GM18867 (cell line): ENCODE results near the gene ARHGEF26.
A peak's percentile ranks its signal among the peaks of the same experiment; 100 is the strongest.

Source experiments
- ATAC-seq: cut with Tn5 transposase; IDR thresholded peaks from one replicate; pipeline ENCODE4 v1.9.1; 2021; ENCODE audit warnings: mild to moderate bottlenecking, moderate library complexity; ENCODE audit not compliant: unreplicated experiment

ARHGEF26 gene

DNA sequence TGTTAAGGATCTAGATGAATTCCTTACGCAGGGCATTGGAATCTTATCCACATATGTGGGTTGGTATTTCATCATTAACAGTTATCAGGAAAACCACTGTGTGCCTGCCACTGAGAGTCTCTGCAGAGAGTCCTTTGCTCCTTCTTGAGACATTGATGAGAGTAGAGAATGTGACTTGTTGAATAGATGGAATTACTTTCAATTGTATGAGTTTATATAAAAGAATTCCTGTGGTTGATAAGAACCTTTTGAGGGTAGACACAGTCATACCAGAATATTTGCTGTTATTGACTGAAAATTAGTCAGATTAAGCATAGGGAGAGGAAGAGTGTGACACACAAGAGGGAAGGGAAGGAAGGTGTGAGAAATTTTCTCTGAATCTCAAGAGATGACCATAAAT, 30.8 kb downstream of the ARHGEF26 start:
- no peak for ATAC-seq

DNA sequence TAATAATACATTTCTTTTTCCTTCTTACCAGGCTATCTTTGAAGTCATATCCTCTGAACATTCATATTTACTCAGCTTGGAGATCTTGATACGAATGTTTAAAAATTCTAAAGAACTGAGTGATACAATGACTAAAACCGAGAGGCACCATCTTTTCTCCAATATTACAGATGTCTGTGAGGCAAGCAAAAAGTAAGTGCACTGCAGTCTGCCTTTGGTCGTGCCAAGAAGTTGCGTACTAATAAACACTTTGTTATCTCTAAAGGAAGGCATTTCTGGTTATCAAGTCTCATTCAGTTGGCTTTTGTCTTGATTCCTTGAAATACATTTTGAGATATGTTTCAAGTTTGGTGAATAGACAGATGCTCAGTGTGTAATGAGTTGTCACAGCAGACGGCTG, 31.6 kb downstream of the ARHGEF26 start:
- ATAC-seq, result no peak

DNA sequence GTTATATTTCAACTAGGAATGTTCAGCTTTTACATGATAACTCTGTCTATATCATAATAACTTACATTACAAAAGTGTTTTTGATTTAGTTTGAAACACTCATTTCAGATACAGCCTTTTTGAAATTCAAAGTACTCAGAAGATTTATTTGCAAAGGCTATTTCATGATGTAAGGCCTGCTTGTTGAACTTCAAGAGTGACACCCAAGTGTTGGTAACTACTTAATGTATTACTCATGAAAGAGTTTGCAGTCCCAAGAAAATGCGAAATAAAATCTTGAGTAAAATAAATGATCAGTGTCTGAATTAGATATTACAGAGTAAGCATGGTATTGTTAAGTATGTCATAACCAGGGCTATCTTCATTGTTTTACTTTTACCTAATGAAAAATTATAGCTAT, 35.3 kb downstream of the ARHGEF26 start:
- ATAC-seq, result no peak

DNA sequence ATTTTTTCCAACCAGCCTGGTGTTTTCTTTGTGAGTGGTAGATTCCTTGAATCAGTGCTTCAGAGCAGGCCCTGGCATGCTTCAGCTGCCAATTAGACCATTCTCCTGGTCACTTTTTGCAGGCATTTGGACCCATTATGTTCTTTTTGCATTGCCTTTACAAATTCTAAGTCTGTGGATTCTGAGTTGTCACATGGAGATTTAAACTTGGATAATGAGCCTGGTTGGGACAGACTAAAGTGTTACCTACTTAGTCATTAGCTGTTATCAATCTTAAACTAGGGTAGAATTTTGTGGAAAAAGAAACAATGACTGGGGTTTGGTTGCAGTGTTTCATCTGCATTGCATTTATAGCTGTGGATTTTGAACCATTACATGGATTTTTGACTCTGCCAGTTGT, 40.6 kb downstream of the ARHGEF26 start:
- no peak for ATAC-seq

DNA sequence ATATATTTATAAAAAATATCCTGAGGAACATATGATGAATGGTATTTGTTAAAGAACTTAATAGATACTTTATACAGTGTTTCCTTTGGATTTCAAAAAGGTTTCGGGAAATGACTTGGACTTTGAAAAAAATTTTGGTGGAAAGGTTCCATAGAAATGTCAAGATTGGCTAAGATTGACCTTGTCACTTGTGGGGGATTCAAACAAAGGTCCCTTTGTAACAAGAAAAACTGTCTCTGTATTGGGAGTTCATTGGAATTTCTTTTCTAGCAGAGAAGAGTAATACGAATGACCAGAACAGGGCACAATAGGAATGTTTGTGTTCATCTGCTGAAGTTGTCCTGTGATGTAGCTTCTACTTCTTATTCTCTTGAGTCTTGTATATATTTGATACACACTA, 43.2 kb downstream of the ARHGEF26 start:
- no peak for ATAC-seq

DNA sequence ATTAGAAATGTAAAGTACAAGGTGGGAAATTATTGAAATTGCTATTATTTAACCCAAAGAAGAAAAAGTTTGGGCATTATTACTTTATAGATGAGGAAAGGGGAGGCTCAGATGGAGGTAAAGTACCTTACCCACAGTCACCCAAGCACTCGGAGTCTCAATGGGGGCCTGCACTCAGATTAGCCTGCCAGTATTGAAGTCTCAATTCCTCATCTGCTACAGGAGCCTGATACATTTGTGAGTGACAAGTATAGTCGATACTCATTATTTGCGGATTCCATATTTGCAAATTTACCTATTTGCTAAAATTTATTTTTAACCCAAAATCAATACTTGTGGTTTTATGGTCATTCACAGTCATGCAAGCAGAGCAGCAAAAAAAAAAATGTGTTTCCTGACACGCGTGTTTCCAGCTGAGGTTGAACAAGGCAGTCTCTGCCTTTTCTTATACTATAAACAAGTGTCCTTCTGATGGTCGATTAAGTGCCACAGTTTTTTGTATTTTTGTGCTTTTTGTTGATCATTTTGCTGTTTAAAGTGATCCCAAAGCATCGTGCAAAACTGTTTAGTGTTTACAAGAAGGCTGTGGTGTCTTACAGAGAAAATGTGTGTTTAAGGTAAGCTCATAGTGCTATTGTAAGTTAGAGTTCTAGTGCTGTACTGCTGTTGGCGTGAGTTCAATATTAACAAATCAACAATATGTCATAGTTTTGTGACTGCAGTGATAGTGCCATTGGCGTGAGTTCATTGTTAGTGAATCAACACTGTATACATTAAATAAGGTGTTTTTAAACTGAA, 48.0 kb downstream of the ARHGEF26 start:
- peak; percentile 91 for ATAC-seq

DNA sequence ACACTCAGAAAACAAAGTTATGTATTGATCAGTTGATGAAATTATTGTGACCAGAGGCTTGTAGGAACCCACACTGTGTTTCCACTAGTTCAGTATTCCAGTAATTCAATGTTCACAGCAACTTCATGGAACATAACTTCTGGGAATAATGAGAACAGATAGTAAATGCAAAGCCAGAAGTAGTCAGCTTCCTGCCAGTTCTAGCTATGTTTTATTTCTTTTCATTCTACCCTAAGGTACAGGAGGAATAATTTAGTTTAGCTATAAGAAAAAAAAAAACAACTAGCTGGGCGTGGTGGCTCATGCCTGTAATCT, 48.6 kb downstream of the ARHGEF26 start:
- ATAC-seq, result no peak

DNA sequence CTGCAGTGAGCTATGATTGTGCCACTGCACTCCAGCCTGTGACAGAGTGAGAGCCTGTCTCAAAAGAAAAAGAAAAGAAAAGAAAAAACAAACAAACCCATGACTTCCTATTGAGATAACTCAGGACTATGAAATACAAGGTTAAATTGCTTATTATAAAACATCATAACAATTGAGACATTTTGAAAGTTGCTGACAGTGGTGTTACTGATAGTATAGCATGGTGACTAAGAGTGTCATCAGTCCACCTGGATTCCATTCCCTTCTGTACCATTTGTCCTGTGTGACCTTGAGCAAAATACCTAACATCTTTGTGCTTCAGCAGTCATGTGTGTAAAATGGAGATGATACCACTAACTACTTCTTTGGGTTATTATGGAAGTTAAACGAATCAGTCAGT, 49.1 kb downstream of the ARHGEF26 start:
- no peak for ATAC-seq

DNA sequence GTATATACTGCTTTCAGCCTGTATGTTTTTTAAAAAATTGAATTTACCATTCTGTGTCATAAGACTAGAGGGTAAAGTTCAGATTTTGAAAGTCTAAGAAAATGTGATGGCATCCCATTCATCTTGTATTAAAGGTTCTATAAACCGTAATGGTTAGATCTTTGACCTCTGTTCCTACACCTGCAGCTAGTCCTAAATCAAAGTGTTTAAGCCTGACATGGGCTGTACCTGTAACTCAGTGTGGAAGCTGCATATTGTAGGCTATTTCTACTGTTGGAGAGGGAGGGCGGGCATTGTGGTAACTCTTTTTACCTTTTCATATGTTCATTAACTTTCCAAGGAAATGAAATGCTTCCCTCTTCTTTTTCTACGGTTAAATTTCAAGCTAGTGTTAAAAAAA, 53.9 kb downstream of the ARHGEF26 start:
- ATAC-seq, result no peak

DNA sequence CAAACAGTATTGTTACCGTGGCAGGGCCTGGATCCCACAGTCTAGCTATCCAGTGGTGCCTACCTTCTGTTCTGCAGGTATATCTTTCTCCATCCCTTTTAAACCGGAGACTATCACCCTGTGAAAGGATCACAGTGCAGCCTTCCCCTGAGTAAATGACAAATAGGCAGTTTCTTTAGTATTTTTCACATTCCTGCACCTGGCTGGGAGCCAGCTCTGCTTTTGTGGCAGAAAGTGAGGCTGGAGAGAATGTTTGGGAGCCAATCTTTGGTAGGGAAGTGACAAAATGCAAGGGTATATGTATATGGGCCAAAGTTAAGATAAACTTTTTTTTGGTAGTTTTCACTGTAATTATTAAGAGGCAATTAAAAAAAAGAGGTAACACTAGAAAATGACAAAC, 54.8 kb downstream of the ARHGEF26 start:
- no peak for ATAC-seq

DNA sequence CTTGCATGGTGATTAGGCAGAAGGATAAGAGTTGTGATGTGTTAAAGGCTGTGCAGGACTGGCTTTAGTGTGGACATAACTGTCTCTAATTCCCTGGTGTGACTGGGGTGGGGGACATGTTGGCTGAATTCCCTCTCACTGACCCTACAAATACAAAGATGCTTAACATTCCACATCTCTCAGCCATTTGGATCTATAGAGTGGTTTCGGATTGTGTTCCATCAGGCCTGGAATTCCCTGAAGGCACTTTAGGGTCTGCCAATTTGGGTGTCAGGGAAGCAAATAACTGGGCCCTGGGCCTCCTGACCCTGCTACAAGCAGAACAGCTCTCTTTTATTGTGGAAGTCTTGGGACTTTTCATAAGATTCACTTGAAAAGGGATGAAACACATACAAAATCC, 56.2 kb downstream of the ARHGEF26 start:
- ATAC-seq, result no peak

DNA sequence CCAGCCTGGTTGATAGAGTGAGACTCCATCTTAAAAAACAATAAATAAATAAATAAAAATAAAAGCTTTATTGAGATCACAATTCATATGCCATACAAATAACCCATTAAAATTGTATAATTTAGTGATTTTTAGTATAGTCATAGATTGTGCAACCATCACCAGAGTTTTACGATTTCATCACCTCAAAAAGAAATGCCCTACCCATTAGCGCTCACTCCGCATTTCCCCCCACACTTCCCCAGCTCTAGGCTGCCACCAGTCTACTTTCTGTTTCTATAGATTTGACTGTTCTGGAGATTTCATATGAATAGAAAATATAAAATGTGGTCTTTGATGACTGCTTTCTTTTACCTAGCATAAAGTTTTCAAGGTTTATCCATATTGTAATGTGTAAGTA, 57.0 kb downstream of the ARHGEF26 start:
- no peak for ATAC-seq

DNA sequence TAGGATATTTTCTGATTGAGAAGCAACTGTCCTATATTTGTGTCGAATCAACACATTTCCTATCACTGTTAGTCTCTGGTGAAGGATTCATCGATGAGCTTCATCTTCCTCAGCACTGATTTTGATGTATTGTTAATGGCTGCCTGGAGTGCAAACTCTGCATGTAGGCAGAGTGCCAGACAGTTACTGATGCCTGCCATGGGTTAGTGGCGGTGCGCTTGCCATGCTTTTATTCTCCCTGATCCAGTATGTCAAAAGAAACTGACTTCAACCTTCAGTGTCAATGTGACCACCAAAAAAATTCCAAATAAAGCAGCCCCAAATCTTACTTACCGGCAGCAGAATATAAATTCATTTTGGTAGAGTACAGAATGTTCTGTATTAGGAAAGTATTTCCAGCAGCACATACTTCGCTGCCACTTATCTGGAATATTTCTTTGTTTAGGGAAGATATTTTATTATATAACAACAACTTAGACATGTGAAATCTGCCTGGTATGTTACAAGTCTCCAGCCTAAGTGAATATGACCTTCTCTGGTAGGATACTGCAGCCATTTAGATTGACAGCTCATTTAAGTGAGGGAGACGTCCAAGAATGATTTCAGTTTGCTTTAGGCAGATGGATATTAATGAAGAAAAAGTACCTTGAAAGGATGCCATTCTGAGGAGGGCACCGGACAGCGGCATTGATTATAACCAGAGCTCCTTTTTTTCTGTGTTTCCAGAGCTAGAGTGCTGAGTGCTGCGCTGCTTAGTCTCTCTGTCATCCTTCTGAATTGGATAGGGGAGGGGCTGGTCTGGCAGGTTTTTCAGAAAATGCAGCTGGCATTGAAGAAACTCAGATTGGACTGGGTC, 59.9 kb downstream of the ARHGEF26 start:
- ATAC-seq, result no peak

DNA sequence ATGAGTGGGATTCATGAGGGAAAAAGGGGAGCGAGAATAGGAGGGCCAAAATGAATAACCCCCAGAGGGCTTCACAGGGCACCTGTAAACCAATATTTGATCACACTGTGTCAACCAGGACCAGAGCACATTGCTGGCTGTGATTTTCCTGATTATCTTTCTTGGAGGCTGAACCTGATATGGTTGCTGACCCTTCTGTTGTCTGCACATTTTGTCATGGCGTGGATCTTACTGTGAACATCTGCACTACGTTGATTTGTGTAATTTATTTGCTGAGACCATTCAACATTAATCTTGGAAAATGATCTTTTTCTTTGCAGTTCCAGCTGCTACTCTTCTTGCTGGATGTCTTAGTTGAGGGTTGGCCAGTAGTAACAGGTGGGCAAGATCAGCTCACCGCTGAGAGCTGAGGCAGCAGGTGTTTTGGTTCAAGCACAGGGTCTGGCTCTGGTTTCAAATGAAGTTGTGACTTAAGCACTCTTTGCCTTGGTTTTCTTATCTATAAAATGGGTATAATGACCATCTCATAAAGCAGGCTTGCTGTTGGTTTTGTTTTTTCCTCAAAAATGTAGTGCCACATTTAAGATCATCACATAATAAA, 61.2 kb downstream of the ARHGEF26 start:
- ATAC-seq, result no peak

DNA sequence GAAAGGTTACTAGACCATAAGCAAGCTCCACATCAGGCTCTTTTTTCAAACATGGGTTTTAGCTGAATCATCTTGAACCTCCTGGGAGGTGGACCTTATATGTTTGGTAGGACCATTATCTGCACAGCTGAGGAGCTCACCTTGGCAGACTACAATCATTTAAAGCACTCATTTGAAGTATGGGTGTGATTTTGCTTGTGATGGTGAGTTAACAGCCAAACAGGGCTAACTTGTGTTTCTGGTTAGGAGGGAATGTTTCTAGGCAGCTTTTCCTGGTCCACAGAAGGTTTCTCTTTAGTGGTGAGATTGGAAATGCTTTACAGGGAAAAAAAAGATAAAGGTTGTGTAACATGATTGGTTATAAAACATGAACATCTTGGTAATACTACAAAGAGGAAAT, 61.8 kb downstream of the ARHGEF26 start:
- no peak for ATAC-seq

DNA sequence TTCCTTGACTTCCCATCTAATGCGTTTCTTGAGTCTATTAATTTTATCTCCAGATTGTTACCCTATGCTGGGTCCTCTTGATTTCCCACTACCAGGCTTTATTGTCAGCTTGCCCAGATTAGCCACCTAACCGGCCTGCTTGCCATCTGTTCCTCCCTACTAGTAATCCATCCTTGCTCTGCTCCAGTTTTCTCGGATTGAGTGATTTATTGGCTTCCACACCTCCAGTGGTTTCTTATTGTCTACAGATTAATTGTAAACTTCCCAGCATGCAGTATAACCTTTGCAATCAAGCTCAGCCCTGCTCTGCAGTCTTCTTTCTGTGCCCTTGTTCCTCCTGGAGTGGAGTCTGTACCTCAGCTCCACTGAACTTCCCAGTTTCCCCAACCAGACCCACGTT, 63.4 kb downstream of the ARHGEF26 start:
- ATAC-seq, result no peak

DNA sequence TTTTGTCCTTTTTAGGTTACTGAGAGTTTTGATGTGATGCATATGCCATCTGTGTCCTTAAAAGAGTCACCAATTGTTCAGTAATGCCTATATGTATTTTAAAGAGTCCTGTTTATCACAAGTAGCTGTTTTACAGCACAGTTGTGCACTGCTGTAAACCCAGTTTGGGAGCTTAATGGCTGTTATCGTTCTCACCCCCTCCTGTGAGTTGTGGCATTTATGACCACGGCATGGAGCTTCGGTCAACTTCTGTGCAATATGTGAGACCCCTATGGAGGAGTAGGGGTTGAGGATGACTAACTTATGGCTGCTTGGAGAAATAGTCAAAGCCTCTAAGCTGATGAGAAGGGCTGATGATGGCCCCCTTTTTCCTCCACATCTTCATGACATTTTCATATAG, 67.2 kb downstream of the ARHGEF26 start:
- ATAC-seq, result no peak

DNA sequence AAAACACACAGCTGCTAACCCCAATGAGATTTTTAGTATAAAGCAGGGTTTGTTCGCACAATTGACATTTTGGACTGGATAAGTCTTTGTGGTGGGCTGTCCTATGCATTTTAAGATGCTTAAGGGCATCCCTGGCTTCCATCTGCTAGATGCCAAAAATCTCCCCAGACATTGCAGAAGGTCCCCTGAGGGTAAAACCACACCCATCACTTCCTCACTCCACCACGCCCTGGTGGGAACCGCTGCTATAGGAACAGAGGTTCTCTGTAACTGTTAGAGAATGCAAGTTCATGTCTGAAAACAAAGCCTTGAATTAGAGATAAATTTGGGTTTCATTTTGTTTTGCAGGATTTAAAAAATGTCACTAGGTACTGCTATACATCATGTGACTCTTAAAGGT, 67.7 kb downstream of the ARHGEF26 start:
- no peak for ATAC-seq

DNA sequence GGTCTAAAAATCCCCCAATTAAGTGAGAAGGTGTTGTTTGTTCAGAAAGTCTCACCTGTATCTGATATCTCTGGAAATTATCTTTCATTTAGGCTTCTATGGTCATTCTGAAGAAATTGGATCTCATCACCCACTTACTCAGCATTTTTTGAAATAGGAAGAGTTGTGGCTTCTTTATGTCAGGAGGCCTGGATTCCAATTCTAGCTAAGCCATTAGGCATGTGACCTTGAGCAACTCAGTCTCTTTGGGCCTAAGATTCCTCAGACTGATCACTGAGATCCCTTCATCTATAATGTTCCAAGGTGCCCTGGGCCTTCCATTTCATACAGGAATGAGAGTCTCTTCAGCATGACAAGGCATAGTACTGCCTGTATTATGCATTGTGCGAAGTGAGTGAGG, 70.3 kb downstream of the ARHGEF26 start:
- no peak for ATAC-seq

DNA sequence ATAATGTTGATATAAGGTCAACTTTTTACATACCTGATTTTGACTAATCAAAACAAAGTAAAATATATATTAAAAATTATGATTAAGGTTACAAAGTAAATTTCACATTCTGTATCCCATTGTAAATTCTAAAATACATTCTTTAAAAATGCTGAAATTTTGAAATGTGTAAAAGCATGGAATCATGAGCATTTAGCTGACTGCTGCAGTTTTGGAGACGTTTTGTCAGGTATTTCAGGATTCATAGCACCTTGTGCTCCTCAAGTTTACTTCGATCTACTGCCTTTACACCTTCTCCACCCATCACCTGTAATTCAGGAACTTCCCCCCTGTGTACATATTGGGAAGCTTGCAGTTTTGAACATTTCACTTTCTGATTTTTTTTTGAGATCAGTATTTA, 71.0 kb downstream of the ARHGEF26 start:
- no peak for ATAC-seq

DNA sequence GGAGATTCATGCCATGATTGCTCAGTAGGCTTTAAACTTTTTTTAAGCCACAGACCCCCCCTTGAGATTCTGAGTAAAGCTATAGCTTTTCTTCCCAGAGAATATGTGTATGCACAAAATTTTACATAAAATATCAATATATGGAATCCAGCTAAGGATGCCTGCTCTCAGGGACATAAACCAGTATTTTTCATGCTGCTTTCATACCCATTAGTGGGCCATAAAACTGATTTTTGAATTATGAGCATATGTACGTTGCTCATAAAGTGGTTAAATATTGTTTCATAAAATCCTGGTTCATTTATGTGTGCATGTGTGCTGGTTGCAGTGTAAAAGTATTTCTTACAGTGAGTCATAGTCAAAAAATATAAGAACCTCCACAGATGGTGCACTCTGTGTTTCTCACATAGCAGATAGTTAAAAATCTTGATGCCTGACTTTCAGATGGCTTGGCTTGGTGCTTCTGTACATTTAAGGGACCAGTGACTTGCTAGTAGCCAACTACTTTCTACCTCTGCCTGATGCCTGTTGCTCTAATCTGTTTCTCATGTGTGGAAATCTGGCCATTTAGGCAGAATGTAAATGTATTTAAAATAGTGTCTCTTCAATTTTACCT, 71.9 kb downstream of the ARHGEF26 start:
- ATAC-seq, result no peak

DNA sequence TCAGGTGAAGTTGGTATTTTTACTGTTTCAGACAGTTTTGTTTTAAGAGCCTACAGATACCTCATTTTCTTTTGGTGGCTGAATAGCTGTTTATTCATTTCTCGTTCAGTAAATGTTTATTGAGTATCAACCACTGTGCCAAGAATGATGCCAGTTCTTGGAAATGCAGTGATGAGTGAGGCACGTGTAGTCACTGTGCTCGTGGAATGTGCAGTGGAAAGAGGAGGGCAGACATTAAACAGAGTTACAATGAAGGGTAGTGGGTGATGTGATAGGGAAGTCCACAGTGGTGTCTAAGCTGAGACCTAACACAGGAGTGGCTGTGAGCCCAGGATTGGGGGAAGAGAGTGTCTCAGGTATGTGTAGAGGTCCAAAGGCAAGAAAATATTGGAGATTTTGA, 73.7 kb downstream of the ARHGEF26 start:
- no peak for ATAC-seq
